GM23248 (cell line): Measurements from ENCODE around the gene PHACTR2. TPM values are rescaled to one million over a fixed set of nuclear protein-coding genes. Genes with fewer than 3 reads are reported as not detected.
"Not testable (repeated sequence)": the region's sequence is repeated elsewhere in the genome, so short reads cannot be mapped to it uniquely, and the experiment has no call there.

Source experiments
- DNase-seq: peaks from one replicate; pipeline ENCODE4 v3.0.0-alpha.2; 2015
- H2AFZ ChIP-seq: fragments of 200-600 bp; sonication (generic); 2 replicates; pipeline ENCODE4 v1.6.1; 2016; ENCODE audit warnings: antibody characterized with exemption
- H3F3A ChIP-seq: fragments of 200-600 bp; sonication (generic); 2 replicates; pipeline ENCODE4 v1.6.1; 2016; ENCODE audit warnings: mild to moderate bottlenecking, antibody characterized with exemption, mixed run types; ENCODE audit not compliant: insufficient read depth
- H3K27ac ChIP-seq: fragments of 200-600 bp; sonication (generic); 2 replicates; pipeline ENCODE4 v1.5.1; 2016; ENCODE audit warnings: mild to moderate bottlenecking
- H3K27me3 ChIP-seq: fragments of 200-600 bp; sonication (generic); replicated peaks from 2 replicates; pipeline ENCODE4 v1.6.1; 2016; ENCODE audit warnings: mild to moderate bottlenecking; ENCODE audit not compliant: insufficient read depth
- H3K36me3 ChIP-seq: fragments of 200-600 bp; sonication (generic); 2 replicates; pipeline ENCODE4 v1.6.1; 2016; ENCODE audit warnings: low read depth, mild to moderate bottlenecking
- H3K4me1 ChIP-seq: fragments of 200-600 bp; sonication (generic); 2 replicates; pipeline ENCODE4 v1.6.1; 2016; ENCODE audit warnings: mild to moderate bottlenecking; ENCODE audit not compliant: insufficient read depth
- H3K4me2 ChIP-seq: fragments of 200-600 bp; sonication (generic); one replicate; pipeline ENCODE4 v1.6.1; 2016; ENCODE audit warnings: mild to moderate bottlenecking; ENCODE audit not compliant: unreplicated experiment
- H3K4me3 ChIP-seq: fragments of 200-600 bp; sonication (generic); 2 replicates; pipeline ENCODE4 v1.5.1; 2016; ENCODE audit warnings: mild to moderate bottlenecking
- H3K79me2 ChIP-seq: fragments of 200-600 bp; sonication (generic); 2 replicates; pipeline ENCODE4 v1.6.1; 2016; ENCODE audit warnings: mild to moderate bottlenecking; ENCODE audit not compliant: insufficient read depth
- H3K9ac ChIP-seq: fragments of 200-600 bp; sonication (generic); 2 replicates; pipeline ENCODE4 v1.6.1; 2016; ENCODE audit warnings: mild to moderate bottlenecking
- H3K9me2 ChIP-seq: fragments of 200-600 bp; sonication (generic); 2 replicates; pipeline ENCODE4 v1.6.1; 2016; ENCODE audit warnings: mixed run types, mild to moderate bottlenecking, moderate library complexity; ENCODE audit not compliant: insufficient read depth
- H3K9me3 ChIP-seq: fragments of 200-600 bp; sonication (generic); one replicate; pipeline ENCODE4 v1.6.1; 2017; ENCODE audit warnings: low read depth
- H4K20me1 ChIP-seq: fragments of 200-600 bp; sonication (generic); 2 replicates; pipeline ENCODE4 v1.6.0; 2016; ENCODE audit not compliant: insufficient read depth
- EZH2 ChIP-seq: fragments of 200-600 bp; sonication (generic); IDR thresholded peaks from 2 replicates; pipeline ENCODE4 v1.6.1; 2018; ENCODE audit warnings: antibody characterized with exemption, mild to moderate bottlenecking; ENCODE audit not compliant: insufficient read depth, poor library complexity, severe bottlenecking
- EZH2phosphoT487 ChIP-seq: fragments of 200-600 bp; sonication (generic); IDR thresholded peaks from 2 replicates; pipeline ENCODE4 v1.6.1; 2018; ENCODE audit warnings: antibody characterized with exemption, moderate library complexity, mild to moderate bottlenecking, low read depth; ENCODE audit not compliant: insufficient read depth
- WGBS, 2 experiments: methylation state at CpG; one replicate each; pipeline ENCODE4 v1.1.6; 2015 to 2017; ENCODE audit warnings: low lambda C conversion rate in 2 of 2, low coverage in 1 of 2; ENCODE audit errors: missing lambda C conversion rate in 2 of 2; 5-methylcytosine and 5-hydroxymethylcytosine counted together
- in situ Hi-C: fragments of 300-500 bp; cut with MboI; formaldehyde crosslinking; loops from 2 replicates; pipeline ENCODE4 v1.15.0; 2020
- polyA plus RNA-seq: library from polyadenylated mRNA; unstranded; fragments of >200 nt; fragmentation: Nextera tagmentation; extraction: Ambion mirVana; gene quantifications from 2 replicates; pipeline ENCODE4 v1.2.1, GENCODE V29; 2016
- total RNA-seq: library from RNA; depleted of rRNA; stranded (reverse); fragments of >200 nt; shearing (Covaris generic); gene quantifications from 2 replicates; pipeline ENCODE4 v1.2.3, GENCODE V29; 2014

The PHACTR2 gene
- total and polyA plus RNA-seq, 2 experiments from 2014 or later: 39.0 to 39.4 TPM

DNA sequence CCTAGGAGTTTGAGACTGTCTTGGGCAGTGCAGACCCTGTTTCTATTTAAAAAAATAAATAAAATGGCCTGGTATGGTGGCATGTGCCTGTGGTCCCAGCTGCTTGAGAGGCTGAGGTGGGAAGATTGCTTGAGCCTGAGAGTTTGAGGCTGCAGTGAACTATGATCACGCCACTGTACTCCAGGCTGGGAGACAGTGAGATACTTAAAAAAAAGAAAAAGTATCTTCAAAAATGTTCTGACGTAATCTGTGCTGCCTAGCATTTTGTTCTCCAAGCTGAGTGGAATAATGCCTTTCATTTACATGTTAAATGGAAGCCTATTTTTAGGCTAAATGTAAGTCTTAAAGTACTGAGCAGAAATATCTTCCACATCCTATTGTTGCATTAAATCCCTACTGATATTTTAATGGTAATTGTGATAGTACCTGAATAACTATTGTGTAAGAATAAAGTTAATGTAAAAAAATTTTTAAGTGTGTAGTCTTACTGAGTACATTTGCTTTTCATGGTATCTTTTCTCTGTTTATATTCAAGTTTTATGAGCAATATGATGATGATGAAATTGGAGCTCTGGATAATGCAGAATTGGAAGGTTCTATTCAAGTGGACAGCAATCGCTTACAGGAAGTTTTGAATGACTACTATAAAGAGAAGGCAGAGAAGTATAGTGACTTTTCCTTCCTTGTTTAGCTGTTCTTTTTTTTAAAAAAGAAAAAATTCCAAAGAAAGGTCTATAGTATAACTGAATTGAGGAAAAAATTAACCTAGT lies 182.3 kb downstream of the PHACTR2 start:
- H3K4me3 ChIP-seq: no peak overlapping the region
- peaks cover 24% of the 10 kb centered on the region for H3K79me2 ChIP-seq
- no peaks in the 10 kb centered on the region for H3F3A ChIP-seq
- no peak overlapping the region for H3K27ac ChIP-seq
- H3K27me3 ChIP-seq: no peaks in the 10 kb centered on the region
- H2AFZ ChIP-seq: no peak overlapping the region
- DNase-seq: no peak
- H4K20me1 ChIP-seq: no peaks in the 10 kb centered on the region
- H3K36me3 ChIP-seq: peaks cover 82% of the 10 kb centered on the region
- TF ChIP-seq EZH2phosphoT487: no peak
- WGBS, 2 experiments: 95 to 100% methylated on average over 3 of the region's 3 CpGs
- no peaks in the 10 kb centered on the region for H3K9me2 ChIP-seq
- in situ Hi-C loops: no loop called here
- H3K9me3 ChIP-seq: no peaks in the 10 kb centered on the region
- no peaks in the 10 kb centered on the region for H3K4me1 ChIP-seq
- H3K9ac ChIP-seq: no peak overlapping the region
- H3K4me2 ChIP-seq: no peak overlapping the region

DNA sequence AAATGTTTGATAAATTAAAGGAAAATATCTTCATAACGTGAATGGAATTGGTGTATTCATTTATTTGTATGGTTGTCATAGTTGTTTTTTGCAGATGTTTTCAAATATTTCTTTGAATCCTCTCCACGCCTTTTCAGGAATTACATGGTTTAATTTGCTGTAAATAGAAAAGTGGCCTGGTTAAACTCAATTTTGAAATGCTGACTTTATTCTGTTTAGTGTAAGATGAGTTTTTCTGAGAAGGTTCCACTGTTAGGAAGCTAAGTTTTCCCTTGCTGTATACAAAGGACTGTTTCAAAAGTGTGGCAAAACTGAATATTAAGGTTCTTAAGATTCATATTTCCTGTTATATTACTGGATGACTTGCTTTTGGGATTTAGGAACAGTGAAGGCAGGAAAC lies 186.0 kb downstream of the PHACTR2 start:
- WGBS, 2 experiments: 56 to 63% methylated on average over 2 of the region's 2 CpGs
- peaks cover 10% of the 10 kb centered on the region for H3K79me2 ChIP-seq
- no peaks in the 10 kb centered on the region for H3K9me2 ChIP-seq
- no peaks in the 10 kb centered on the region for H3K4me1 ChIP-seq
- no peaks in the 10 kb centered on the region for H3K9me3 ChIP-seq
- no peak overlapping the region for H3K9ac ChIP-seq
- H4K20me1 ChIP-seq: no peaks in the 10 kb centered on the region
- H3K36me3 ChIP-seq: peaks cover 56% of the 10 kb centered on the region
- no peak overlapping the region for H3K4me3 ChIP-seq
- no peaks in the 10 kb centered on the region for H3F3A ChIP-seq
- no peaks in the 10 kb centered on the region for H3K27me3 ChIP-seq
- no peak for DNase-seq
- in situ Hi-C loops: no loop called here
- TF ChIP-seq EZH2phosphoT487 (no peak), EZH2 (no peak)
- no peak overlapping the region for H2AFZ ChIP-seq
- no peak overlapping the region for H3K4me2 ChIP-seq
- H3K27ac ChIP-seq: no peak overlapping the region

DNA sequence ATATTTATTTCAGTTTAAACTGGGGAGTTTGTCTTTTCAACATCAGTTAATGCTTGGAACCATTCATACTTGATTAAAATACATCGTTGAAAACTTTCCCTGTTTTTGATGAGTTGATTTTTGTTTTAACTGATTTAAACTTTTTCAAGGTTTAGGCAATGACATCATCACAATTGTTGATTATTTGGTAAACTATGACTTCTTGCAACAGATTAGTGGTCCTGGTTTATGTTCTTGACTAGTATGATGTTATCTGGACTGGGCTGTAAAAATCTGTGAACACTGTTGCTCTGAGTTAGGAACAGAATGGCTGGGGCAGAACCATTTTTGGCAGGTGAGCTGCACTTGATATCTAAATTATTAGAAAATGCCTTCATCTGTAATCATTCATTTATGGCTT lies 186.5 kb downstream of the PHACTR2 start, which contains the start of gene ZC2HC1B:
TSS of gene ZC2HC1B (plus strand) at position 241 of the 400 bp plus-strand sequence. CDS start at position 307, 66 bp downstream.
- Histone ChIP-seq H3K9me3 (no peaks in the 10 kb centered on the region), H3K9ac (no peak within 1 kb of the TSS), H3K27ac (no peak within 1 kb of the TSS), H3K9me2 (no peaks in the 10 kb centered on the region), H3K4me2 (no peak within 1 kb of the TSS), H3K36me3 (peaks cover 51% of the 10 kb centered on the region), H3K4me1 (no peaks in the 10 kb centered on the region), H3K27me3 (no peaks in the 10 kb centered on the region), H3F3A (no peaks in the 10 kb centered on the region), H2AFZ (no peak within 1 kb of the TSS), H3K79me2 (peaks cover 5% of the 10 kb centered on the region), H4K20me1 (no peaks in the 10 kb centered on the region), H3K4me3 (no peak within 1 kb of the TSS)
- in situ Hi-C loops: no loop called here
- no peak for TF ChIP-seq EZH2phosphoT487
- no peak for TF ChIP-seq EZH2
- whole genome bisulfite sequencing, 2 experiments: 5 to 14% methylated on average over 1 of the region's 1 CpG
- no peak for DNase-seq

DNA sequence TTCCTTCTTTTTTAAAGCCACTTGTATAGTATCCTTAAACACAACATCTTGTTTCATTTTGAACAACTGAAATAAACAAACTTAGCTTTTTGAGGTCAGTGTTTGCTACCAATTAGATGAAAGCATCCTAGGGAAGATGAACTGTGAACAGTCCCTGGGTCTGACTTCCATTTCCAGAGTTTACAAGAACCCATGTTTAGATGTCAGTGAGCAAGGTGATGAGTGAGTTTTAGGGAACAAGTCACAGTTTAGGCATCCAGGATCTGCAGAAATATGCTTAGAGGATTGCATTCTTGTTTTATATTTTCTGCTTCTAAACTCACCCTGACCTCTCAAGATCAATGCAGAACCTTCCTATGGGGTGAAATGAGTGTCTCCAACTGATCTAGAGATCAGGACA lies 189.5 kb downstream of the PHACTR2 start:
- no peaks in the 10 kb centered on the region for H3K27me3 ChIP-seq
- no peak overlapping the region for H3K4me3 ChIP-seq
- H3K9me3 ChIP-seq: no peaks in the 10 kb centered on the region
- peaks cover 23% of the 10 kb centered on the region for H3K36me3 ChIP-seq
- no peak overlapping the region for H3K27ac ChIP-seq
- H3K4me2 ChIP-seq: no peak overlapping the region
- H2AFZ ChIP-seq: no peak overlapping the region
- no peak overlapping the region for H3K9ac ChIP-seq
- no peaks in the 10 kb centered on the region for H3F3A ChIP-seq
- no peaks in the 10 kb centered on the region for H3K4me1 ChIP-seq
- no peak for DNase-seq
- in situ Hi-C loops: no loop called here
- H4K20me1 ChIP-seq: no peaks in the 10 kb centered on the region
- no peaks in the 10 kb centered on the region for H3K79me2 ChIP-seq
- TF ChIP-seq EZH2phosphoT487 (no peak), EZH2 (no peak)
- H3K9me2 ChIP-seq: no peaks in the 10 kb centered on the region

DNA sequence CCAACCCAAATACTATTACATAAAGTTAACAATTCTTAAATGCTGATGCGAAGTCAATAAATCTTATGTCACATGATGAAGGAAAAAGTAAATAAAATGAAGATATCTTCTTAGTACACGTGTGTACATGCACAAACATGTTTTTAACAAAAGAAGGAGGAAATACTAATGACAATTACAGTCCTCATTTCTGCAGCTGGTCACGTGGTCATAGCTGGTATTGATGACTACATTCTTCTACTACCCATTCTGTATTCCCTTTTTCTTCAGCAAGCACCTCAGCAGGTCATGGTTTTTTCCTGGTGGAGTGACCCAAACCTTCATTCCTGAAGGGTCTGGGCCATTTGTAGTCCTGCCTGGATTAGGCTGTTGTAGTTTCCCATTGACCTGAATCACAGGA lies 191.0 kb downstream of the PHACTR2 start:
- not testable (repeated sequence) for H4K20me1 ChIP-seq, H3K36me3 ChIP-seq
- 92 to 97% methylated on average over 3 of the region's 3 CpGs for WGBS, 2 experiments

DNA sequence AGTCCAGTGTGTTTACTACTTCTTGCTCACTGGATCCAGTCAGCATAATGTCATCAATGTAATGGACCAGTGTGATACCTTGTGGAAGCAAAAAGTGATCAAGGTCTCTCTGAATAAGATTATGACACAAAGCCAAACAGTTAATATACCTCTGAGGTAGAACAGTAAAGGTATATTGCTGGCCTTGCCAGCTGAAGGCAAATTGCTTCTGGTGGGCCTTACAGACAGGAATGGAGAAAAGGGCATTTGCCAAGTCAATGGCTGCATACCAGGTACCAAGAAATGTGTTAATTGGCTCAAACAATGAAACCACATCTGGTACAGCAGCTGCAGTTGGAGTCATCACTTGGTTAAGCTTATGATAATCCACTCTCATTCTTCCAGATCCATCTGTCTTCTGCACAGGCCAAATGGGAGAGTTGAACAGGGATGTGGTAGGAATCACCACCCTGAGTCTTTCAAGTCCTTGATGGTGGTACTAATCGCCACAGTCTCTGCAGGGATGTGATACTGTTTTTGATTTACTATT lies 193.5 kb downstream of the PHACTR2 start:
- H3K27ac ChIP-seq, H3K4me3 ChIP-seq, H3F3A ChIP-seq, H3K9me3 ChIP-seq, H3K36me3 ChIP-seq, H3K27me3 ChIP-seq, H3K4me2 ChIP-seq, H3K79me2 ChIP-seq, H4K20me1 ChIP-seq, H3K9ac ChIP-seq, H3K9me2 ChIP-seq, DNase-seq, H3K4me1 ChIP-seq, H2AFZ ChIP-seq, in situ Hi-C loops: not testable (repeated sequence)
- WGBS, 2 experiments: 73 to 75% methylated on average over 1 of the region's 1 CpG

More for the DNA sequence above, 191.0 kb downstream of the PHACTR2 start:
- in situ Hi-C loops, H3K9me3 ChIP-seq, H3K4me3 ChIP-seq, H3K4me1 ChIP-seq, H3K9ac ChIP-seq, DNase-seq, H3K27me3 ChIP-seq, H2AFZ ChIP-seq, H3K27ac ChIP-seq, H3K4me2 ChIP-seq, H3K9me2 ChIP-seq, H3K79me2 ChIP-seq, H3F3A ChIP-seq: not testable (repeated sequence)
